ENCODE results near the gene CDC16.
"Not testable (repeated sequence)": the region's sequence is repeated elsewhere in the genome, so short reads cannot be mapped to it uniquely, and the experiment has no call there.

Gene CDC16

GRCh38 chr13:114234645-114235421 is at the start of gene CDC16:
Gene CDC16 (plus strand): TSS chr13:114234897. CDS start chr13:114235085, 188 bp downstream.
- DNase-seq = peak; percentile 86

- no peak for DNase-seq
These were observed 49.3 kb upstream of the CDC16 start for GRCh38 chr13:114185182-114185971.

GRCh38 chr13:114194853-114195252 is 39.8 kb upstream of the CDC16 start:
- DNase-seq = no peak

- no peak for DNase-seq
These were observed 38.1 kb upstream of the CDC16 start for GRCh38 chr13:114196629-114197028.

GRCh38 chr13:114198556-114198955 is 36.1 kb upstream of the CDC16 start:
- DNase-seq = no peak

- DNase-seq = not testable (repeated sequence)
These were observed 35.2 kb upstream of the CDC16 start for GRCh38 chr13:114199526-114199925.

- DNase-seq = no peak
These were observed 34.7 kb upstream of the CDC16 start for GRCh38 chr13:114199954-114200353.

GRCh38 chr13:114200399-114200911 is 34.2 kb upstream of the CDC16 start:
- no peak for DNase-seq

GRCh38 chr13:114202581-114202980 is 32.1 kb upstream of the CDC16 start:
- no peak for DNase-seq

- no peak for DNase-seq
These were observed 31.2 kb upstream of the CDC16 start for GRCh38 chr13:114203536-114203935.

- DNase-seq = no peak
These were observed 29.8 kb upstream of the CDC16 start for GRCh38 chr13:114204894-114205293.

- no peak for DNase-seq
These were observed 26.6 kb upstream of the CDC16 start for GRCh38 chr13:114208134-114208533.

- DNase-seq = no peak
These were observed 23.1 kb upstream of the CDC16 start for GRCh38 chr13:114211446-114212157.

GRCh38 chr13:114212158-114212495 is 22.6 kb upstream of the CDC16 start:
- DNase-seq = no peak

- DNase-seq = no peak
These were observed 20.7 kb upstream of the CDC16 start for GRCh38 chr13:114213980-114214379.

- DNase-seq = no peak
These were observed 15.3 kb upstream of the CDC16 start for GRCh38 chr13:114219392-114219791.

- DNase-seq = no peak
These were observed 12.2 kb upstream of the CDC16 start for GRCh38 chr13:114222461-114222968.

GRCh38 chr13:114224201-114224600 is 10.5 kb upstream of the CDC16 start:
- no peak for DNase-seq

- no peak for DNase-seq
These were observed 9.1 kb upstream of the CDC16 start for GRCh38 chr13:114225610-114226009.

- no peak for DNase-seq
These were observed 8.6 kb upstream of the CDC16 start for GRCh38 chr13:114226088-114226487.

GRCh38 chr13:114226699-114227323 is 7.9 kb upstream of the CDC16 start:
- peak; percentile 89 for DNase-seq

- DNase-seq = no peak
These were observed 7.2 kb upstream of the CDC16 start for GRCh38 chr13:114227528-114227927.

GRCh38 chr13:114228176-114228575 is 6.5 kb upstream of the CDC16 start:
- DNase-seq = no peak
